CD4-positive, alpha-beta T cell treated with Interleukin-17A for 1 hour (primary cell): ENCODE data around the gene NSMF.

Source experiments
- DNase-seq: peaks from one replicate; pipeline ENCODE4 v3.0.0-alpha.2; 2020

NSMF gene

DNA sequence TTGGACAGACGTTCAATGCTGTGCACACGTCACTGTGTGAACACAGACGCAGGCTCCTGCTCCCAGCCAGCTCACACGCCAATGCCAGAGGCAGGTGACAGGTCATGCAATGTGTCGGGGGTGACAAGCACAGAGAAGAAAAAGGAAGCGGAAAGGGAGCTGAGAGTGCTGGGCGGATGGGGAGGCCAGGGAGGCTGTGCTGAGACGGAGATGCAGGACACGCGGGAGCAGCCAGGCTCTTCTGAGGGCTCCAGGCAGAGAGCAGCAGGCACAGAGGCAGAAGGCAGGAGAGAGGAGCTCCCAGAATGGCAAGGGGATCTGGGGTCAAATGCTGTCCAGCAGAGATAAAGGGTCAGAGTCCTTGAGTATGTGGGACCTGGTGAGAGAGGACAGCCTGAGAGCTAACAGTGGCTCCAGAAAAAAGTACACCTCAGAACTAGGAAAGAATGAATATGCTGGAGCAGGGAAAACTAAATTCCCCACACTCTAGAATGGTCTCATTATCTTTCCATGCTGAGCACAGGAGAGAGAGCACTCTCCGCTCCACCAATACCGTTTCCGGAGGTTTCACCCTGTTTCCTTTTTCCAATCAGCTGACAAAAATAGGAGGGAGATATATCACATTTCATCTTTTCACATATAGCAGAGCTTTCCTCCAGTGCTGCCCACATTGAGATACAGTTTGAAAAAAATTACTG, 32.8 kb upstream of the NSMF start:
- DNase-seq: no peak

- no peak for DNase-seq
Measured at GRCh38 chr9:137490532-137491186, 31.5 kb upstream of the NSMF start.

GRCh38 chr9:137488906-137489305, 29.8 kb upstream of the NSMF start:
- no peak for DNase-seq

GRCh38 chr9:137488327-137488653, 29.2 kb upstream of the NSMF start:
- DNase-seq: no peak

DNA sequence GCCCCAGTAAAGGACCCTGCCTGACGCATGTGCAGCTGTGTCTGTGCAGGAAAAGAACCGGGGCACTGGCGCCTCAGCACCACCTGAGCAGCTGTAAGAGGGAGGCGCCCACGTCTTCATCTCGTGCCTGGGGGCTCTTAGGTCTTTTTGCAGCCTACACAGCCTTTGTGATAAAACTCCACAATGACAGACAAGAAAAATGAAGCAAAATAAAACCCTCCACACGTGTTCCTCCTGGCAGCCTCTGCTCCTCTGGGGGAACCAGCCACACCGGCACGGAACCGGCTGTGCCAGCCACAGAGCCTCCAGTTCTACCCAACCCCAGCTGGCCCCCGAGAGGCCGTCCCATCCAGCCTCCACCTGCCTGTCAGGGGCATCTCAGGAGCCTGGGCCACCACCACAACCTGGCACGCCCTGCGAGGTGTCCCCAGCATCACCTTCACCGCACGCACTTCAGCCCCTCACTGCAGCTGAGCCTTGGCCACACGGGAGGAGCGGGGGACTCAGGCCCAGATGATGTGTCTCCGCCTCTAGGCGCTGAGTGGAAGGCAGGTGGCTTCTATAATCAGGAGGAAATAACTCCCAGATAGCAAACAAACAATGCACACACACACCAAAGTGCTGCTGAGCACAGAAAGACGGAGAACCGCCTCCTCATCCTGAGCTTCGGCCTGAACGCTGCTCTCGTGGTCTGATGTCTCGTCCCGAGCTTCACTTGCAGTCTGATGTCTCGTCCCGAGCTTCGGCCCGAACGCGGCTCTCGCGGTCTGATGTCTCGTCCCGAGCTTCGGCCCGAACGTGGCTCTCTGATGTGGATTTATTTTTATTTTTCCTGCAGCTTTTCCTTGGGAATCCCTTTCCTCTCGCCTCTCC, 28.6 kb upstream of the NSMF start:
- DNase-seq: no peak

DNA sequence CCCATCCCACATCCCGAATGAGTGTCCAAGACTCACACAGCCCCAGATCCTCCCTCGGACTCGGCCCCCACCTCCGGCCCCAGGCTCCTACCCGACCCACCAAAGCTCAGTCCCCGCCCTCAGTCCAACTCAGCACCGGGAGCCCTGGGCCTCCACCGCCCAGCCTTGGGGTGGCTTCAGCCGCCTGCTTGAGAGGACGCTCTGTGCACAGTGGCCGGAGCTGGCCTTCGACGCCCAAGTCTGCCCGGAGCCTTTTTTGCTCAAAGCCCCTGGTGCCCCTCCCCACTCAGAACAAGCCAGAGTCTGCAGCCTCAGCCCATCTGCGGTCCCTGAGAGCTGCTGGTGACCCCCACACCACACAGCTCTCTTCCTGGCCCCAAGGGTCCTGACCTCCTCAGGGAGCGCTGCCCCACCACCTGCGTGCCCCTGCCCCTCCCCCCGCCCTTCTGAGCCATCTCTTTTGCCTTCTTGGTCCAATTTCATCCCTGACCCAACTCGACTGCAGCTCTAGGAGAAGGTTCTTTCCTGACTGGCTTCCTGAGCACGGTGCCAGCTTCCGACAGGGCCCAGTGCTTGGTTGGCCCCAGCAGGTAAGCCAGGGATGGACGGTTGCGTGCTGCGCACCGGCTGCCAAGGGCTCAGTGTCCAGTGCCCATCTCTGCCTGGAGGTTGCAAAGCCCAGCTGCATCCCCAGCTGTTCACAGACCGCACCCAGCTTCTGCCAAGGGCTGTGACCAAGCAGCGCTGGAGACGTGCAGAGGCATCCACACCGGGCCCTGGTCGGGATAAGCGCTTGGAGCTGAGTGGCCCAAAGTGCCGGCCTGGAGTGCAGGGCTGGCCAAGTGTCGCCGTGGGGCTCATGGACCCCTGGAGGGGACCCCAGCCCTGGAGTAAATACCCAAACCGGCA, 27.7 kb upstream of the NSMF start:
- no peak for DNase-seq

DNA sequence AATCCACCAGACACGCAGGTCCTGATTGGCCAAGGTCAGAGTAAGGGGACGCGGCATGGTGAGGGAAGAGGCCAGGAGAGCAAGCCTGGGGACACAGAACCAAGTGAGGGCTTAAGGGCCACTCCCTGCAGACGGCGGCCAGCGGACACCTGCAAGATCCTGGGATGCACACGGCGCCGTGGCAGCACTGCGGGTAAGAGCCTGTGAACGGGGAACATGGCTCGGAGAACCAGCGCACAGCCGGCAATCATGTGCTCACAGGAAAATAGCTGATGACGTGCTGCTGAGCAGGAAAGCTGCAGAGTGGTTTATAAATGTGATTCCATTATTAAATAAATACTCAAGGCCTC, 27.0 kb upstream of the NSMF start:
- no peak for DNase-seq

DNA sequence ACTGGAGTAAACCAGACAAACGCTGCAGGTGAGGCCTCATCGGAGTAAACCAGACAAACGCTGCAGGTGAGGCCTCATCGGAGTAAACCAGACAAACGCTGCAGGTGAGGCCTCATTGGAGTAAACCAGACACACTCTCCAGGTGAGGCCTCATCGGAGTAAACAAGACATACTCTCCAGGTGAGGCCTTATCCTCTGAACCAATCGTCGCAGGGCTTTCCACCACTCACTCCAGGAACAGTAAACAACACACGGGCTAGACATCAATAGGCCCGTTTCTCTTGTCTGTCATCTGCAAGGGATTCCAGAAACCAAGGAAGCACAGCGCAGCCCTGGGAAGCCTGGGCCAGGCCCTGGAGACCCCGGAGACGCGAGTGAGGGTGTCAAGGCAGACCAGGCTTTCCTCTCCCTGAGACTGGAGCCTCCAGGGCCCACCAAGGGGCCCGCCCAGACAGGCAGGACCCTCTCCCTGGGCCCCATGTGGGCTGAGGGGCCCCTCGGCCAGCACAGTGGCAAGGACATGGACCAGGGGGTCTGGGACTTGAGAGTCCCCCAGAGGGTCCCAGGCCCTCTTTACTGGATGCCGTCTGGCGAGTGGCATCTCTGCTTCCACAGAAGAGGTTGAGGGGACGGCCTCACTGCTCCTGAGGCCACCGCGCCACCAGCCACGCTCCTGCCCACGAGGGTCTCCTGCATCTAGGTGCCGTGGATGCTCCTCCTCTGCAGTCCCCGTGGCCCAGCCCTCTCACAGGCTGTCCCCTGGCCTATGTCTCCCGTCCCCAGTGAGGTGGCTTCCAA, 26.4 kb upstream of the NSMF start:
- DNase-seq: no peak

GRCh38 chr9:137484551-137485315, 25.6 kb upstream of the NSMF start:
- no peak for DNase-seq

- DNase-seq: no peak
Measured at GRCh38 chr9:137482094-137482781, 23.1 kb upstream of the NSMF start.

GRCh38 chr9:137480686-137481683, 21.9 kb upstream of the NSMF start:
- DNase-seq: no peak

DNA sequence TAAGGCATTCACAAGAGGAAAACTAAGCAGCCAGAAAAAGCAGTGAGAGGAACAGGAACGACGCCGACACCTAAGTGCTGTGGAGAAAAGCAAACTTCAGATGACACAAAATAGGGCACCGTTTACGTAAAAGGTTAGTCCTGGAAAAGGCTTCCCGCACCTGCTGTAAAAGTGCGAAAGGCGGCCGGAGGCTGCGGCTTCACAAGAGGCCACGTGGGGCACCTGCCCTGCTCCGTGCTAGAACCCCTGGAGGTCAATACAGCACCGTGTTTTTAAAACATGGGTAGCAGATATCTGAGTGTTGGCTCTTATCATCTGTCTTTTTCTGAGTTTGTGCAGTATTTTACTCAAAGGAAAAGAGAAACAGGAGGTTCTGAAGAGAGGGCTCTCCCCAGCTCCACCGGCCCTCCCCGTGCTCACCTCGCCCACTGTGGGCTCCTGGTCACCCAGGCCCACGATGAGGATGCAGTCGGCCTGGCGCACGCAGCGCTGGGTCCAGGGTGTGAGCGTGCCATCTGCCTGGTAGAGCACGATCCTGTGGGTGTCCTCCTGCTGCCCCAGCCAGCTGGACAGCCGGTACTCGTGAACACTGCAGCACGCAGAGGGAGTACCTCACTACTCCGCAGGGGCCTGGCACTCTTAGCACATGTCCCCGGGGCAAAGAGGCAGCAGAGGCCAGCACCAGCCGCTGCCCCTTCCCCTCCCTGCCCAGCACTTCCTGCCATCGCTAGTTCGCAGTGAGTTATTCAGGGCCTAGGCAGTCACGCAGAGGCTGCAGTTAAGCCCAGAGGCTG, 21.0 kb upstream of the NSMF start:
- DNase-seq: no peak

- no peak for DNase-seq
Measured at GRCh38 chr9:137478962-137479861, 20.1 kb upstream of the NSMF start.

- no peak for DNase-seq
Measured at GRCh38 chr9:137478613-137478961, 19.5 kb upstream of the NSMF start.

- DNase-seq: no peak
Measured at GRCh38 chr9:137477778-137478612, 18.9 kb upstream of the NSMF start.

DNA sequence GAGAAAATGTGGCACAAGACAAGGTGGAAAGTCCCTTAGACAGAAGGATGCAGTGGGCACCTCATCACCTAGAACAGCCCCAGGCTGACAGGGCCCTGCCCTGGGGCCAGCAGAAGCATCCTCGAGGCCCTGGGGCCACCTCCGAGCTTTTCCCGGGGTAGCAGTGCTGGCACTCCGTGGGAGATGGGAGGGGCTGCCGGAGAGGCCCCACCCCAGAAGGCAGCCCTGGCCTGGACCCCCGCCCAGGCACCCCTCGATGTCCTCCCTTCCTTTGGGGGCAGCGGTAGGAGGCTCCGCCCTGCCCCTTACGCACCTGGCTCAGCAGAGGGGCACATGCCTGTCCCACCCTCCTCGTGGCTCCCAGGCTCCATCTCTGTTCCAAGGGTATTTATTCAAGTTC, 17.7 kb upstream of the NSMF start:
- no peak for DNase-seq

GRCh38 chr9:137475666-137476065, 16.5 kb upstream of the NSMF start:
- no peak for DNase-seq
